HG03175 (cell line): Measurements from ENCODE around the gene FAM9A.
"Not testable (repeated sequence)": the region's sequence is repeated elsewhere in the genome, so short reads cannot be mapped to it uniquely, and the experiment has no call there.

Experiments used
- ATAC-seq: cut with Tn5 transposase; IDR thresholded peaks from one replicate; pipeline ENCODE4 v1.9.1; 2021; ENCODE audit warnings: mild to moderate bottlenecking, moderate library complexity; ENCODE audit not compliant: unreplicated experiment

Gene FAM9A

DNA sequence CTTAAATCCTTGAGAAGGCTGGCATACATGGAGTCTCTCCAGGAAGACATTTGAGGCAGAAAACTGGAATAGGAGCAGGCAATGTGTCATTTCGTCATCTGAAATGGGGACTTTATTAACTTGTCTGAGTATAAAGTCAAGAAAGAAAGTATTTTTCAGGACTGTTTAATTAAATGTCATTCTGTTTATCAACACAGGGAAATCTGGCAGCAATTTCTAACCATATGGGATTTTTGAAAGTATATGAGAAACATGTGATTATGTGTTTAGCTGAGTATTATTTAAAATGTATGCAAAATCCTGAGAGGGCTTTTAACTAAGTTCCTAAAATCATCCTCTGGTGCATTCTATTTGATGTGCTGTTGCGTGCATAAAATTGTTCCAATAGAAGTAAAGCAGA is 3.9 kb upstream of the FAM9A start:
- ATAC-seq, result no peak

DNA sequence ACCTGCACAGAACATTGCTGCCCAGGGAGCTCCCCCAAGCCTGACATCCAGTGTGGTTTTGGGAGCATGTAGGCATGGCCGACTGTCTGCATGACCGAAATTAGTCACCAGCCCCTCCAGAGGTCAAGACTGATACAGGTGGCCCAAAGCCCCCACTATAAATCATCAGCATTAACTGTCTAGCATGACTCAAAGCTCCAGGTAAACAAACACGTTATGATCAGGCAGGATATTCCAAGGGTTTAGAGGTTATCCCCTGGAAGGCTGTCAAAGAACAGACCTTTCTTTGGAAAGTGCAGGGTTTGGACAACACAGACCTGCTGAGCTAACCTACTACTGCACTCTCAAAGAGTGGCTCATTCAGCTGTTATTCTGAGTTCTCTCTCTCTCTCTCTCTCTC is 2.1 kb upstream of the FAM9A start:
- ATAC-seq, result no peak

DNA sequence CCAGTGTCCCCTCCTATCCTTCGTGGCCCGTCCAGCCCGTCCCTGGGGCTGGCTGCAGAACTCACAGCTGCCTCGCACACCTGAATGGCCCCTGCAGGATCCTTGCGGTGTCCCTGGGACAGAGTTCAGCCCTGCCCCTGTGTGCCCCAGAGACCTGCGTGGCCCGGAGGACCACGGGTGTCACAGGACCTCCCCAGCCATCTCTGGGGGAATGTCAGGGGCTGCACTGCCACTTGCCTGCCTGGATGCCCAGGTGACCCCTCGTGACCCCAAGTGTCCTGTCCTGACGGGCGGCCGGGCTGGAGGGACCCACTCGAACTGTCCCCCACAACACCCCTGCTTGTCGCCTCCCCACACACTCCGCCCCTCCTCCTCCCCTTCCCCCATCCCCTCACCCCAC is 832 bp downstream of the FAM9A start:
- ATAC-seq, result not testable (repeated sequence)

DNA sequence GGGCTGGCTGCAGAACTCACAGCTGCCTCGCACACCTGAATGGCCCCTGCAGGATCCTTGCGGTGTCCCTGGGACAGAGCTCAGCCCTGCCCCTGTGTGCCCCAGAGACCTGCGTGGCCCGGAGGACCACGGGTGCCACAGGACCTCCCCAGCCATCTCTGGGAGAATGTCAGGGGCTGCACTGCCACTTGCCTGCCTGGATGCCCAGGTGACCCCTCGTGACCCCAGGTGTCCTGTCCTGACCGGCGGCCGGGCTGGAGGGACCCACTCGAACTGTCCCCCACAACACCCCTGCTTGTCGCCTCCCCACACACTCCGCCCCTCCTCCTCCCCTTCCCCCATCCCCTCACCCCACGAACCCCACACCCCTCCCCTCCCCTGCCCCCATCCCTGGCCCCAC is 1.9 kb downstream of the FAM9A start:
- not testable (repeated sequence) for ATAC-seq

DNA sequence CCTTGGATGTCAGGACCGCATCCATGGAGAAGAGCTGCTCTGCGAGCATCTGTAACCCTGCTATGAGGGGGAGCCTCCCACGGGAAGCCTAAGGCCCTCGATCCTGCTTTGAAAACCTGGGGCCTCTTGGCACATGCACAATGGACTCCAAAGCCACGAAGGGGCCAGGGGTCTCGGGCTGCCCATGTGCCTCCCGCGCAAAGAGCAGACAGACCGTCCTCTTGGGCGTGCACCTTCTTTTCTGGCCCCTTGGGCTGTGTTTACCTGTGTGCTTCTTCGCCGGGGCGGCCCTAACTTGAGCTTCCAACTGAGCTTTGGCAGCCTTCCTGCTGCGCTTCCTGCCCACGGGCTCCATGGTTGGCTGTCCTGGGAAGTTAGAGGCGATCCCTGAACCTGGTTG is 2.5 kb downstream of the FAM9A start:
- ATAC-seq, result not testable (repeated sequence)

DNA sequence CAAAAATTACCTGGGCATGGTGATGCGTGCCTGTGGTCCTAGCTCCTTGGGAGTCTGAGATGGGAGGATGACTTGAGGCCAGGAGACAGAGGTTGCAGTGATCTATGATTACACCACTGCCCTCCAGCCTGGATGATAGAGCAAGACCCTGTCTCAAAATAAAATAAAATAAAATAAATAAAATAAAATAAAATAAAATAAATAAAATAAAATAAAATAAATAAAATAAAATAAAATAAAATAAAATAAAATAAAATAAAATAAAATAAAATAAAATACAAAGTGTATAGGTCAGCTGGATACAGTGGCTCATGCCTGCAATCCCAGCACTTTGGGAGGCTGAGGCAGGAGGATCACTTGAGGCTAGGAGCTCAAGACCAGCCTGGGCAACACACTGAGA is 14.1 kb downstream of the FAM9A start:
- not testable (repeated sequence) for ATAC-seq

DNA sequence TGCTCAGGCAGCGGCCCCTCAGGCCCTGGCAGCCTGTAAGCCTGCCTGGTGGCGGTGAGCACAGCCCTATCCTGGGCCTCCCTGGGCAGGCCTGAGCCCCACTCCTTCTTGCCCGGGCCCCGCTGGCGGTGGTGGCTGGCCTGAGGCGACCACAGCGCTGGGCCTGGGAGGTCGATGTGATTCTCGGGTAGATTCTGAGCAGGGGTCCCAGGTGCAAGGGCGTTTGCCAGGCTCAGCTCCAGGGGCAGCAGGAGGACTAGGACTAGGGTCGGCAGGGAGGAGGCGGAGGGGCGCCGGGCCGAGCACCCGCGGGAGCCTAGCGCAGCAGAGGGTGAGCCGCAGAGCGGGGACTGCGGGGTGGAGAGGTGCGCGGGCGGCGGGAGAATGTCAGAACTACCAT is 17.0 kb downstream of the FAM9A start:
- no peak for ATAC-seq

DNA sequence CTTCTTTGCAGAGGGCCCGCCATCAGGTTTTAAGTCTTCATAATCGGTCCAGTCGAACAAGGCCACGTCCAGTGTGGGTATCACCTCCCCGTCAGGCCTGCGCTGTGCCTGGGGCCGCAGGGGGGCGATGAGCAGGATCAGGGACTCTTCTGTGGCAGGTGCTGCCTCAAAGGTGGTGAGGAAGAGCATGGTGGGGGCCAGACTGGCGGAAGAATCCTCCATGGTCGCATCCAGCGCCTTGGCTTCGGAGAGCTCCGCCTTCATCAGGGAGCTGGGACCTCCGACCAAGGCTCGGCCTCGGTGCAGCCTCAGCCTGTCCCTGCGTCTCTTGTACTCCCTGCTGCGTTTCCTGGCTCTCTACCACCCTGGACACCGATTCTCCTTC is 17.5 kb downstream of the FAM9A start:
- no peak for ATAC-seq

DNA sequence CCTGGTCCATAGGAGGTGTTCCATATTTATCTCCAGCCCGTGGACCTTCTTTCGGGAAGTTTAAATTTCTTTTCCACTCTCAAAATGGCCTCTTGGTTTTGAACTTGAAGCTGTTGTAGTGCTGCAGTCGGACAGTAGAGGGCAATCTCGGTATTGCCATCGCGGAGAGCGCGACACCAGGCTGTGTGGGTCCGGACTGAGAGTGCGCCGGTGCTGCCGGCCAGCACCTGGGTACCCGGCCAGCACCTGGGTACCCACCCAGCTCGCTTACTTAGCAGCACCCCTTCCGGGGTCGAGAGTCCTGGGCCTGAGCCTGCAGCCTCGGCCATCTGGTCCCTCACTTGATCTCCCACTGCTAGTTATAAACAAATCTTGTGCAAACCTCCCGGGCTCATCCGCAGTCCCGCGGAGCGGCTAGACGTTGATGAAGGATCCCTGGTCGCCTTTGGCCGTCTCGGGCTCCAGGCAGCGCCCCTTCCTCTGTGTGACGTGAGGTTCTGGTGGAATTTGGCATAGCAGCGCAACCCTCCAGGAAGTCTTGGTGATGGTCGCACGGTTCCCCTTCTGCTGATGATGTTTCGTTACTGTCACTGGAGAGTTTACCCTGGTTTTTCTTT is 18.0 kb downstream of the FAM9A start:
- ATAC-seq, result peak; percentile 83

DNA sequence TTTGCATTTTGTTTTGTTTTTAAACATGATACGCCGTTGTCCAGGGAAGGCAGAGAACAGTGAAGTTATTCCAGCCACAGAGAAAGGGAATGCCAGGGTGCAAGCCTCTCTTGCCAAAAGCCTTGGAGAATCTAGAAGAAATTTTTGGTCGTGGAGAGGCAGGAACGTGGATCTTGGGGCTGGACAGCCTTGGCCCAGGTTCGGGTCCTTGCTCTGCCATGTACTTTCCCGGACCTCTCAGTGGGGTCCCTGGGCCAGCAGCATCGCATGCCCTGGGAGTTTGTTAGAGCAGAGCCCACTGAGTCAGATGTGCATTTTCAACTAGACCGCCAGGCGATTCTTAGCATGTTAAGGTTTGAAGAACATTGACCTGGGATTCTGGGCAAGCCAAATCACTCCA is 18.6 kb downstream of the FAM9A start:
- no peak for ATAC-seq

DNA sequence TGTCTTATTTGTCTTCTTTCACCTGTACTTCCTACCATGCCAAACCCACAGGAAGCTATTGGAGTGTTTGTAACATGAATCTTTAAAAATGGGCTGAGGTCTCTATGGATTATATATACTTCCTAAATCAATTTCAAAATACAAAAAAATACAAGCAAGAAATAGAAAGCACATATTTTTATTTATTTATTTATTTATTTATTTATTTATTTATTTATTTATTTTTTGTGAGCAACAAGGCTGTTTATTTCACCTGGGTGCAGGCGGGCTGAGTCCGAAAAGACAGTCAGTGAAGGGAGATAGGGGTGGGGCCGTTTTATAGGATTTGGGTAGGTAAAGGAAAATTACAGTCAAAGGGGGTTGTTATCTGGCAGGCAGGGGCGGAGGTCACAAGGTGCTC is 19.3 kb downstream of the FAM9A start:
- ATAC-seq, result not testable (repeated sequence)

DNA sequence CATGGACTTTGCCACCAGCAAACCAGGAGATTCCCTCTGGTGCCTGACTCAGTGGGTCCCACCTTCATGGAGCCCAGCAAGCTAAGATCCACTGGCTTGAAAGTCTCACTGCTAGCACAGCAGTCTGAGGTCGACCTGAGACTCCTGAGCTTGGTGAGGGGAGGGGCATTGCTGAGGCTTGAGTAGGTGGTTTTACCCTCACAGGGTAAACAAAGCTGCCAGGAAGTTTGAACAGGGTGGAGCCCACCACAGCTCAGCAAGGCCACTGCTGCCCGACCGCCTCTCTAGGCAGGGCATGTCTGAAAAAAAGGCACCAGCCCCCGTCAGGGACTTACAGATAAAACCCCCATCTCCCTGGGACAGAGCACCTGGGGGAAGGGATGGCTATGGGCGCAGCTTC is 28.1 kb downstream of the FAM9A start:
- ATAC-seq, result no peak

DNA sequence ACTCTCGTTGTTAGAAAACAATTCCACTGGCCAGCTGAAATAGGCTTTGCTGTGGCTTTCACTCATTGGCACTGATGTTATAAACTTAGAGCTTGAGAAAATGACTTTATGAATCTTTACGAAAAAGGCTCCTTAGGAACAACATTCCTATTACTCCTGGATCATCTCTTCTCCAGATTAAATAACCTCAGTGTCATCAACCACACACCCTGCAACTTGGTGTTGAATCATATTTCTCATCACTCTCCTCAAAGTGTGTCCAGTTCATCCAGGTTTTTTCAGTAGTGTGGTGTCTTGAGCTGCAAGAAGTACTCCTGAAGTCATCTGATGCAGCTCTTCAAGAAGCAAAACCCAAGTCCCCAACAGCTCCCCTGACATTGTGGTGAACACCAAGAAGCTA is 41.2 kb downstream of the FAM9A start:
- no peak for ATAC-seq

DNA sequence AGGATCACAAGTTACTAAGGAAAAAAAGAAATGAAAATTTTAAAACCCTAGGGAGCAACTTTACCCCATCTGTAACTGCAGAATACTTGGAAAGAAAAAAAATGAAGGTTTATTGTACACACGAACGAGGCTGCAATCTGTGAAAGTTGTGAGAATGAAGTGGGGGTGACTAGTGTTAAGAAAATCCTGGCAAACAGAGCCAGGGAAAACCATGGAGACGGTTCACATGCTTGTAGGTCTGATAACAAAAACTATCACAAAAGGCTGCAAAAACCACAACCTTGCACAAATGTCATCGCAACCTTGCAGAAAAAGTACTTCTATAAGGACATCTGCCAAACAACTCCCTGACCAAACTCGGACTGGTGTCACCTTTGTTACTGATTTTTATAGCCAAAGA is 42.5 kb downstream of the FAM9A start:
- ATAC-seq, result not testable (repeated sequence)

DNA sequence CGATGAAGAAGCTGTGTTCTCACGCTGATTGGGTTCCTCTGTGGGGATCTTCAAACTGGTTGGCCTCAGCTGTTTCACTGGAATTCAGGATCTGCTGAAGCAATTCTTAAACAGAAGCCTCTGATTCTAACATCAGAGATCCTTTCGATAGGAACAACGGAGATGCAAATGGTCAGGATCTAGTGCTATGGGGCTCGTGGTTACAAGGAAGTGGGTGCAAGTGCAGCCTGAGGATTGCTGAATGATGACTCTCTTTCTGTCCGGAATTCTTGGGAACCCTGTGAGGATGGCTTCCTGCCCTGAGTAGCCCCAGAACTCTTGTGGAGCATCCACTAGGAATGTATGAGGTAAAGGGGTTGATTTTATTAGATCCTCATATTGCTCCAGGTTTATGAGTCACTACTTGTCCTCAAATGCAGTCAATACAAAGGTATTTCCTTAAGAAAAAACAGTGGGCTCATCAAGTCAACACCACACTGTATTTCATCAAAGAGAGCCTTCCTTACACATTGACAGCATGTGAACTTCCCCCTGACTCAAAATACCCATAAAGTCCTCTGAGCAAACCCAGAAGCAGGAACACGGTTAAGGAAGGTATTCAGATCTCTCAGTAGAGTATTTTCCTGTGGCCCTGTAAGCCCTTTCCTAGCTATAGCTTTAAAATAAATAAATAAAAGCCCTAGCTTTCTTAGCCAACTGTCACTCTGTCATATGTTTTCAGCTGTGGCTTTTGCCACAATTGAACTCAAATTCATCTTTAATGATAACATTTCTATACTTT is 43.4 kb downstream of the FAM9A start:
- not testable (repeated sequence) for ATAC-seq

DNA sequence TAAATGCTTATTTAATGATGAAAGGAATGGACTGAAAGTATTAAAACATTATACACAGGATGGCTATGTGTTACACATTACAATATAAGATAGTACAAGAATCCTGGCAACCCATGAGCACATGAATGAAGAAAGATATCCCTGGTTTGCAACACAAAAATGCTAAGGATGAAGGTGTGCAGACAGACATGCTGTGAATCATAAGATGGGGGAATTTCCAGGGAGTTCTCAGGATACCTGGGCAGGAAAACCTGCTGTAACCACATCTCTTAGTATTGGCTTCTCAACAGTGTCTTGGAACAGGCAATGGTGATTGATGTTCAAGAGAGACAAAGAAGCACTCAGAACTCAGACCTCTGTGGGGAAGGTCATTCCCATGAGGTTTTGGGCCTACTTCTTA is 45.4 kb downstream of the FAM9A start:
- no peak for ATAC-seq

DNA sequence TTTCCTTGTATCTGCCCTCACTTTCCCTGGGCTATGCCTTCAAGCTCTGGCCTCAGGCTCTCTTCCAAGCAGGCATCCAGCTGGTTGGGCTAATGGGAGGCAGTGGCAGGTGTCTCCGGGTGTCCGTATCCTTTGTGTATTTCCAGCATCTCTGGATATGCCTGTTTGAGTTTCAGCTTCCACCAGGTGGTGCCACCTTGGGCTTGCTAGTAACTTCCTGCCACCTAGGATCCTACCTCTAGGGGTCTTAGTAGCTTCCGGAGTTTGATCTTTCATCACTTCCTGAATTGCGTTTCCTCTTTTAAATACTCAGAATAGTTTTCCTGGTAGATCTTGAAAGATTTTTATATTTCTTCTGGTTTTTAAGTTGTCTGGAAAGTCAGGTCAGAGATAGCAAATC is 46.1 kb downstream of the FAM9A start:
- ATAC-seq, result no peak

DNA sequence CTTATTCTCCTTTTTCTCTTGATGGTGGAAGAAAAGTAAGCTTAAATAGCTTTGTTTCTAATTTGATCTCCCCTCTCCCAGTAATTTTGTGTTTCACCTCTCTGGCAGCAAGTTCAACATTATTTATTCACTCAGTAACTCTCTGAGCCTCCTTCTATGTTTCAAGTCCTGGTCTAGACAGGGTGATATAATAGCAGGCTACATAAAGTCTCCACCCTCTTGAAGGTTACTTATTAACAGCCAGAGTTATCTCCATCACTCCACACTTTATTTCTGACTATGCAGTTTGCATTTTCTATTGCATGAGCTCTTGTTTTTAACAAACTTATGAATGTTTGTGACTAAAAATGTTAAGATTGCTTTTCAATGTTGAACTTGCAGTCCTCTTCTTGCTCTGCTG is 51.5 kb downstream of the FAM9A start:
- ATAC-seq, result no peak

DNA sequence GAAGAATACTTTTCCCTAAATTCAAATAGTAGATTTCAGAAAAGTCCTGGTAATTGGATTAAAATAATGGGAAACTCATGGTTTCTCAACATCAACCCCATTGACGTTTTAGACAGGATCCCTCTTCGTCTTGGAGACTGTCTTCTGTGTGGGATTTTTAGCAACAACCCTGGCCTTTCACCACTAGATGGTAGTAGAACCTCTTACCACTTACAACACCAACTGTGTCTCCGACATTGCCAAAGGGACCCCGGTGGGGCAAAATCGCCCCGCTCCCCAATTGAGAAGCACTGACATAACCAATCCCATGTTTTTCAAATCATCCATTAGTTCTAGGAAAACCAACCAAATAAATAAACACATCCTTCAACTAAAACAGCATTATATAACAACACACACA is 52.3 kb downstream of the FAM9A start:
- no peak for ATAC-seq

DNA sequence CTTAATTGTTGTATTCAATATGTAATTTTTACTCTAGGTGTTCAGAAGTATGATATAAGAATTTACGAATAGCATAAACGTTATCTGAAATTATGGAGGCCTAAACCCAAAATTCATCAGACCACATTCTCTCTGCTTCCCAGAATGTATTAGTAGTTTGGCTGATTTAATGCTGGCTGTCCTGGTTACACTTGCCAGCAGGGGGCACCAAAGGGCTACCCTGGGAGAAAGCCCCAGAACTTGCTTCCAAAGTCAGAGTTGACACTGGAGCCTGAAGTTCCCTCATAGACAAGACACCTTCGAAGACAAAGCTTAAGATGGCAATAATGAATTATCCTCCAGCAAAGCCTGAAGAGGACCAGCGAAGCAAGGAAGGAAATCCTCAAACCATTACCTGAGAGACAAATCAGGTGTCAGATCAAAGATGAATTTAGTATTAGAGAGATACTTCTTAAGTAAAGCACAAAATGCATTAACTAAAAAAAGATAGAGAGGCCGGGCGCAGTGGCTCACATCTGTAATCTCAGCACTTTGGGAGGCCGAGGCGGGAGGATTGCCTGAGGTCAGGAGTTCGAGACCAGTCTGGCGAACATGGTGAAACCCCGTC is 58.0 kb downstream of the FAM9A start:
- no peak for ATAC-seq

DNA sequence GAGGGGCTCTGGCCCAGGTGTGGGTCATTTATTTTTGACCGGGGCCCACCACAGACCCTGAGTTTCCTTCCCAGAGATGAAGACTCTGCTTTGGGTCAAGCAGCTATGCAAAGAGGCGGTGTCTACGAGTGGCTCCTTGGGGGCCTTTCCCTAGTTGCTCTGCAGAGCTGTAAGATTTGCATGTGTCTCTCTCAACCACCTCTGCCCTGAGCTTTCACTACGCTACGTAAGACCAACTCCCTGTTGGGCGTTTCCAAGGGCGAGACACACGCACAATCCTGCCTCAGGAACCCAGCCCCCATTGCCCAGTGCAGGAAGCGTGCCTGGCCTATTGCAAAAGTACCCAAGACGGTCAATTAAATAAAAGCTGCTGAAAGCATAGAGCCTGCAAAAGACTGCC is 59.2 kb downstream of the FAM9A start:
- no peak for ATAC-seq
